B cell (primary cell): Measurements from ENCODE around the gene ABHD2. TPM values are rescaled to one million over a fixed set of nuclear protein-coding genes. Genes with fewer than 3 reads are reported as not detected.
A peak's percentile ranks its signal among the peaks of the same experiment; 100 is the strongest.

Source experiments
- ATAC-seq: fragments of 200-7000 bp; cut with Tn5 transposase; one replicate; pipeline ENCODE4 v1.10.0; 2021; ENCODE audit warnings: low read depth, mild to moderate bottlenecking, moderate number of reproducible peaks, moderate library complexity
- CTCF ChIA-PET: fragments of 350-600 bp; sonication (Branson Sonifier 250); formaldehyde crosslinking; loops from one replicate; lab custom pipeline; 2021; ENCODE audit warnings: antibody characterized with exemption, inconsistent platforms; lab: Charles Lee
- POLR2A ChIA-PET: fragments of 350-600 bp; sonication (Branson Sonifier 250); formaldehyde crosslinking; loops from one replicate; lab custom pipeline; 2021; ENCODE audit warnings: antibody characterized with exemption; lab: Charles Lee
- DNase-seq: peaks from one replicate; pipeline ENCODE4 v3.0.0; 2013
- H2AFZ ChIP-seq: 2 replicates; pipeline ENCODE4 v1.6.1; 2012; ENCODE audit warnings: mild to moderate bottlenecking, low read depth, low read length; ENCODE audit not compliant: insufficient read depth, poor library complexity, severe bottlenecking
- H3K27ac ChIP-seq, 2 donors: 1 replicate in 1 of 2; 2 replicates in 1 of 2; pipeline ENCODE4 v1.5.1; 2012 to 2013; ENCODE audit warnings: low read length in 2 of 2, mild to moderate bottlenecking in 2 of 2, moderate library complexity in 1 of 2
- H3K27me3 ChIP-seq, 4 experiments: fragments of 200-600 bp in 1 of 4; sonication (generic) in 1 of 4; replicated peaks in 1 of 4; 1 replicate in 2 of 4; 2 replicates in 2 of 4; pipeline versions ENCODE4 v1.6.1 to v1.7.0; 2013 to 2016; ENCODE audit warnings: low read length in 3 of 4, mild to moderate bottlenecking in 2 of 4, mixed read lengths in 1 of 4, moderate library complexity in 1 of 4; ENCODE audit not compliant: insufficient read depth in 4 of 4, control insufficient read depth in 3 of 4; ENCODE audit errors: control extremely low read depth in 1 of 4
- H3K36me3 ChIP-seq, 2 experiments: replicated peaks in 1 of 2; 1 replicate in 1 of 2; 2 replicates in 1 of 2; pipeline versions ENCODE4 v1.6.1 to v1.7.1; 2013; ENCODE audit warnings: low read length in 1 of 2; ENCODE audit not compliant: insufficient read depth in 2 of 2, control insufficient read depth in 1 of 2; ENCODE audit errors: control extremely low read depth in 1 of 2, extremely low read depth in 1 of 2
- H3K4me1 ChIP-seq, 2 donors: fragments of 200-600 bp in 1 of 2; sonication (generic) in 1 of 2; 1 replicate in 1 of 2; 2 replicates in 1 of 2; pipeline versions ENCODE4 v1.5.1 to v1.6.1; 2013 to 2017; ENCODE audit warnings: low read length in 2 of 2; ENCODE audit not compliant: control insufficient read depth in 2 of 2, insufficient read depth in 2 of 2
- H3K4me2 ChIP-seq: replicated peaks from 2 replicates; pipeline ENCODE3; 2012; ENCODE audit warnings: mild to moderate bottlenecking, low read depth, low read length; ENCODE audit not compliant: poor library complexity, severe bottlenecking
- H3K4me3 ChIP-seq, 5 experiments: fragments of 200-600 bp in 1 of 5; sonication (generic) in 1 of 5; 1 replicate in 3 of 5; 2 replicates in 2 of 5; pipeline versions ENCODE4 v1.5.1 to v1.7.0; 2011 to 2016; ENCODE audit warnings: low read length in 4 of 5, mild to moderate bottlenecking in 4 of 5, low read depth in 2 of 5, control low read depth in 1 of 5, moderate library complexity in 1 of 5; ENCODE audit not compliant: insufficient read depth in 1 of 5; ENCODE audit errors: control extremely low read depth in 1 of 5, extremely low read depth in 1 of 5
- H3K79me2 ChIP-seq: fragments of 200-600 bp; sonication (generic); one replicate; pipeline ENCODE4 v1.6.0; 2016; ENCODE audit warnings: low read length; ENCODE audit not compliant: control insufficient read depth, insufficient read depth
- H3K9ac ChIP-seq: fragments of 200-600 bp; sonication (generic); 2 replicates; pipeline ENCODE4 v1.6.1; 2017; ENCODE audit warnings: mild to moderate bottlenecking, low read length, moderate library complexity
- H3K9me3 ChIP-seq, 3 donors: one replicate each; pipeline versions ENCODE4 v1.6.1 to v1.7.1; 2013; ENCODE audit warnings: low read length in 2 of 3; ENCODE audit not compliant: control insufficient read depth in 2 of 3, insufficient read depth in 1 of 3; ENCODE audit errors: control extremely low read depth in 1 of 3
- H4K20me1 ChIP-seq: 2 replicates; pipeline ENCODE4 v1.6.0; 2012; ENCODE audit warnings: mild to moderate bottlenecking, low read length; ENCODE audit not compliant: insufficient read depth, control insufficient read depth, poor library complexity, severe bottlenecking
- H3K27ac Mint-ChIP-seq: one replicate; pipeline ENCODE4 v1.8.0; 2021; ENCODE audit warnings: mixed read lengths
- H3K27me3 Mint-ChIP-seq: one replicate; pipeline ENCODE4 v1.8.0; 2021; ENCODE audit warnings: mixed read lengths
- H3K4me1 Mint-ChIP-seq: one replicate; pipeline ENCODE4 v1.8.0; 2021; ENCODE audit warnings: mixed read lengths
- H3K4me3 Mint-ChIP-seq: one replicate; pipeline ENCODE4 v1.8.0; 2021; ENCODE audit warnings: mixed read lengths
- H3K9me3 Mint-ChIP-seq: one replicate; pipeline ENCODE4 v1.8.0; 2022; ENCODE audit warnings: mixed read lengths; ENCODE audit not compliant: insufficient read depth
- CTCF ChIP-seq: fragments of 200-600 bp; IDR thresholded peaks from one replicate; pipeline ENCODE4 v1.8.0; 2022; ENCODE audit warnings: antibody characterized with exemption, mild to moderate bottlenecking
- EZH2 ChIP-seq: IDR thresholded peaks from 2 replicates; pipeline ENCODE4 v1.6.1; 2012; ENCODE audit warnings: borderline replicate concordance, low read depth, mild to moderate bottlenecking, moderate library complexity, low read length; ENCODE audit not compliant: insufficient read depth, poor library complexity, severe bottlenecking
- WGBS: methylation state at CpG from one replicate; pipeline ENCODE4 v1.1.5; 2013; ENCODE audit warnings: missing lambda C conversion rate; ENCODE audit not compliant: insufficient coverage; 5-methylcytosine and 5-hydroxymethylcytosine counted together
- intact Hi-C: fragments of 100-400 bp; cut with micrococcal nuclease; formaldehyde crosslinking; loops from one replicate; pipeline ENCODE4 v1.10.0; 2022
- polyA plus RNA-seq: library from polyadenylated mRNA; depleted of rRNA; stranded (reverse); fragments of >200 nt; gene quantifications from 2 replicates; pipeline ENCODE4 v1.2.3, GENCODE V29; 2012
- total RNA-seq, 2 donors: library from RNA; stranded (reverse); fragments of 120-200 nt in 1 of 2; gene quantifications; 1 replicate in 1 of 2; 2 replicates in 1 of 2; pipeline versions ENCODE4 v1.2.3 to v1.2.4, GENCODE V29; 2013 to 2022

The ABHD2 gene
- total and polyA plus RNA-seq, 2 donors (not counting 1 experiment from before 2014, with no cell fraction given), result 7.1 to 45.8 TPM

DNA sequence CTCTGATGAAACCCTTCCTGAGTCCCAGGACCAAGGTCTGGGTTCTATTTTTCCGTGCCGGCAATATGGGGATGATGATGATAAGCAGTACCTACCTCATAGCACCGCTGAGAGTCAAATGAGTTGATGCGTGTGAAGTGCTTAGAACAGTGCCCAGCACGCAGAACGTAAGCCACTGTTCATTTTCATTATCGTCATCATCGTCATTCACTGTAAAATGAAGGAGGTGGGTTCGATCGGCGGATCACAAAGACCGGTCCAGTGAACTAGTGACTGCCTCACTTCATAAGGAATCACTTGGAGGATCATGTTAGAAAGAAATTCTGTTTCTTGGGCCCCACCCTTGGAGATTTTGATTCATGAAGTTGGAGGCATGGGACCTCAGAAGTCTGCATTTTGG is 88.9 kb downstream of the ABHD2 start:
- no peak overlapping the region for H3K27ac Mint-ChIP-seq
- no peaks in the 10 kb centered on the region for H3K79me2 ChIP-seq
- ChIA-PET CTCF (interaction anchor here (0.9 to 6.1 kb wide), 14 partner anchors 10 to 553 kb away, joined by 3 to 73 read pairs (median 6); partner anchors contain the start of gene ABHD2), POLR2A (no interaction called here)
- intact Hi-C loops, result loop anchor here (1.0 to 10.0 kb wide), 3 partner anchors 120 to 552 kb away; partner anchors contain the start of genes AEN and HAPLN3
- no peaks in the 10 kb centered on the region for H3K4me1 ChIP-seq
- H3K4me3 Mint-ChIP-seq, result no peak overlapping the region
- no peaks in the 10 kb centered on the region for H4K20me1 ChIP-seq
- no peaks in the 10 kb centered on the region for H3K9me3 ChIP-seq
- no peak overlapping the region for H3K4me2 ChIP-seq
- H3K27me3 ChIP-seq, result no peaks in the 10 kb centered on the region
- ATAC-seq (no peak), DNase-seq (no peak)
- H2AFZ ChIP-seq, result no peak overlapping the region
- H3K27ac ChIP-seq, result no peak overlapping the region
- H3K9me3 Mint-ChIP-seq, result no peaks in the 10 kb centered on the region
- peaks cover 5 to 29% of the 10 kb centered on the region in 2 experiments for H3K36me3 ChIP-seq
- no peak for TF ChIP-seq CTCF
- TF ChIP-seq EZH2, result no peak
- no peaks in the 10 kb centered on the region for H3K27me3 Mint-ChIP-seq
- WGBS, result 90% methylated on average over 6 of the region's 12 CpGs
- H3K4me3 ChIP-seq, result no peak overlapping the region
- H3K4me1 Mint-ChIP-seq, result no peaks in the 10 kb centered on the region
- H3K9ac ChIP-seq, result no peak overlapping the region

GRCh38 chr15:89177633-89178306 is 89.5 kb downstream of the ABHD2 start:
- H2AFZ ChIP-seq, result no peak overlapping the region
- no peaks in the 10 kb centered on the region for H3K4me1 ChIP-seq
- no peaks in the 10 kb centered on the region for H3K79me2 ChIP-seq
- Mint-ChIP-seq H3K27me3 (no peaks in the 10 kb centered on the region), H3K4me1 (no peaks in the 10 kb centered on the region), H3K9me3 (no peaks in the 10 kb centered on the region), H3K4me3 (no peak overlapping the region), H3K27ac (no peak overlapping the region)
- no peak overlapping the region for H3K9ac ChIP-seq
- no peak overlapping the region for H3K4me3 ChIP-seq
- TF ChIP-seq CTCF (peak; percentile 78), EZH2 (no peak)
- DNase-seq (peak; percentile 64), ATAC-seq (no peak)
- ChIA-PET POLR2A (no interaction called here), CTCF (interaction anchor here (0.6 to 6.1 kb wide), 17 partner anchors 11 to 553 kb away, joined by 3 to 73 read pairs (median 4); partner anchors contain the start of gene ABHD2)
- no peaks in the 10 kb centered on the region for H4K20me1 ChIP-seq
- no peaks in the 10 kb centered on the region for H3K9me3 ChIP-seq
- no peak overlapping the region for H3K4me2 ChIP-seq
- intact Hi-C loops, result loop anchor here (1.0 to 10.0 kb wide), 3 partner anchors 120 to 553 kb away; partner anchors contain the start of genes AEN and HAPLN3
- no peaks in the 10 kb centered on the region for H3K27me3 ChIP-seq
- 52% methylated on average over 3 of the region's 6 CpGs for WGBS
- H3K27ac ChIP-seq, result no peak overlapping the region
- peaks cover 5 to 29% of the 10 kb centered on the region in 2 experiments for H3K36me3 ChIP-seq
